GM23338 (cell line): ENCODE data around the gene CPXM2.

Experiments used
- EZH2 ChIP-seq: fragments of 200-600 bp; sonication (generic); IDR thresholded peaks from one replicate; pipeline ENCODE4 v1.8.0; 2017; ENCODE audit warnings: antibody characterized with exemption, mild to moderate bottlenecking, low read depth; ENCODE audit not compliant: unreplicated experiment
- TF ChIP-seq, protein P1 (sequence below), 2 experiments: fragments of 200-600 bp in 1 of 2; sonication (generic) in 1 of 2; conservative IDR thresholded peaks; 2 replicates each; pipeline versions ENCODE4 v1.5.1 to v1.6.1; 2016 to 2017; ENCODE audit warnings: antibody characterized with exemption in 2 of 2, low read depth in 2 of 2, mild to moderate bottlenecking in 2 of 2, moderate library complexity in 1 of 2

GRCh38 chr10:123840714-123841113 lies 50.9 kb downstream of the CPXM2 start:
- TF ChIP-seq, protein P1, sequence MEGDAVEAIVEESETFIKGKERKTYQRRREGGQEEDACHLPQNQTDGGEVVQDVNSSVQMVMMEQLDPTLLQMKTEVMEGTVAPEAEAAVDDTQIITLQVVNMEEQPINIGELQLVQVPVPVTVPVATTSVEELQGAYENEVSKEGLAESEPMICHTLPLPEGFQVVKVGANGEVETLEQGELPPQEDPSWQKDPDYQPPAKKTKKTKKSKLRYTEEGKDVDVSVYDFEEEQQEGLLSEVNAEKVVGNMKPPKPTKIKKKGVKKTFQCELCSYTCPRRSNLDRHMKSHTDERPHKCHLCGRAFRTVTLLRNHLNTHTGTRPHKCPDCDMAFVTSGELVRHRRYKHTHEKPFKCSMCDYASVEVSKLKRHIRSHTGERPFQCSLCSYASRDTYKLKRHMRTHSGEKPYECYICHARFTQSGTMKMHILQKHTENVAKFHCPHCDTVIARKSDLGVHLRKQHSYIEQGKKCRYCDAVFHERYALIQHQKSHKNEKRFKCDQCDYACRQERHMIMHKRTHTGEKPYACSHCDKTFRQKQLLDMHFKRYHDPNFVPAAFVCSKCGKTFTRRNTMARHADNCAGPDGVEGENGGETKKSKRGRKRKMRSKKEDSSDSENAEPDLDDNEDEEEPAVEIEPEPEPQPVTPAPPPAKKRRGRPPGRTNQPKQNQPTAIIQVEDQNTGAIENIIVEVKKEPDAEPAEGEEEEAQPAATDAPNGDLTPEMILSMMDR (conservative IDR thresholded peaks at IDR 0.05; ENCODE audit: low read depth in 2 of 2) = no peak
- no peak for TF ChIP-seq EZH2
